HG03571 (cell line): Measurements from ENCODE around the gene CDC5L.

ENCODE experiments used
- ATAC-seq: cut with Tn5 transposase; IDR thresholded peaks from one replicate; pipeline ENCODE4 v1.9.1; 2021; ENCODE audit not compliant: unreplicated experiment

Gene CDC5L

DNA sequence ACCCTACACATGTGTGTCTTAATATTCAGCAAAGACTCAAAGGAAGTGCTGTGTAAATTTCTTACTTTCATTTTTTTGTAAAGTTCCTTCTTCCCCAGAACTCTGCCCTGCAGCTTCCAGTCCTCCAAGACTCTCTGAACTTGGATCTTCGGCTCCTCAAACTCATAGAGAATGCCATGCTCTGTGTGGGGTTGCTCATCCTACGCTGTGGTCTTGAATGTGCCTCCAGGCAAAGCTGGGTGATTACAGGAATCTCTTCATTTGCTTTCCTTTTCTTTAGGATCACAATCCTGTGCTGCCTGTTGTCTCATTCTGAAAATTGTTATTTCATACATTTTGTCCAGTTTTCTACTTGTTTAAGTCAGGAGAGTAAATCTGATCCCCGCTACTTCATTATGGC lies 14.5 kb upstream of the CDC5L start:
- ATAC-seq, result no peak

DNA sequence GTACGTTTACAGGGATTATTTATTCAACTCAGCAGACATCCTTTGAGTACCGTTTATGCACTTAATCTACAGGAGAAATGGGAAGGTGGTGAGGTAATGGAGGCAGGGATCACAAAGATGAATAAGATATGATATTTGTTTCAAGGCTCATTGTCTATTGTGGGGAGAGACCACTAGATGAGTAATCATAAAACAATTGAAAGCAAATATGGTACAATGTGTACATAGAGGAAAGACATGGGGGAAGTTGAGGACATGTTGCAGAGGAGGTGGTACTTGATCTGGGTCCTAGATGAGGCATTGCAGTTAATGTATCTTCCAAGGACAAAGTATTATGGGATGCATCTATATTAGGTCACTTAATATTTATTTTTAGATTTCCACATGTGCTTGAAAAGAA lies 13.7 kb upstream of the CDC5L start:
- ATAC-seq, result no peak

DNA sequence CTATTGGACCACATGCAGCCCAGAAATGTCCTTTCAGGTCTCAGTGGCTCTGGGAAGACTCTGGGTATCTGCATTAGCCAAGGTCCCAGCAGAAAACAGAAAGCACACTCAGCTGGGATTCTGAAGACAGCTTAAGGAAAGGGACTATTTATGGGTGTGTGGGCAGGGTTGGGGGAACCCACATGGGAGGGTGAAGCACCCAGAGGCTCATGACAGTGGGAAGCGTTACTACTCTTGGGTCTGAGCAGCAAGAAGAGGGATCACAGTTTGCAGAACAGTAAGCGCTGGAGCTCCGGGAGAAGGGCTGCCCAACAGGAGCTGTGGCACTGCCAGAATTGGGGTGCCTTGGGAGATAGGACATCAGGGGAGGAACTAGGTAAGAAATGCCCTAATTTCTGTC lies 12.4 kb upstream of the CDC5L start:
- no peak for ATAC-seq

DNA sequence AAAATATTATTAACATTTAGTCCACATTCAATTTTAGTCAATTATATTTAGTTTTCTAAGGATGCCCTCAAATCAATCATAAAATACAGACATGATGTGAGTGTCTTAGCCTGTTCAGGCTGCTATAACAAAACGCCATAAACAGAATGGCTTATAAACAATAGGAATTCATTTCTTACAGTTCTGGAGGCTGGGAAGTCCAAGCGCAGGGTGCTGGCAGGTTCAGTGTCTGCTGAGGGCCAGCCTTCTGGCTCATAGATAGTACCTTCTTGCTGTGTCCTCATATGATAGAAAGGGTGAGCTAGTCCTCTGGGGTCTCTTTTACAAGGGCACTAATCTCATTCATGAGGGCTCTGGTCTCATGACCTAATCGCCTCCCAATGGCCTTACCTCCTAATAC lies 10.0 kb upstream of the CDC5L start:
- no peak for ATAC-seq

DNA sequence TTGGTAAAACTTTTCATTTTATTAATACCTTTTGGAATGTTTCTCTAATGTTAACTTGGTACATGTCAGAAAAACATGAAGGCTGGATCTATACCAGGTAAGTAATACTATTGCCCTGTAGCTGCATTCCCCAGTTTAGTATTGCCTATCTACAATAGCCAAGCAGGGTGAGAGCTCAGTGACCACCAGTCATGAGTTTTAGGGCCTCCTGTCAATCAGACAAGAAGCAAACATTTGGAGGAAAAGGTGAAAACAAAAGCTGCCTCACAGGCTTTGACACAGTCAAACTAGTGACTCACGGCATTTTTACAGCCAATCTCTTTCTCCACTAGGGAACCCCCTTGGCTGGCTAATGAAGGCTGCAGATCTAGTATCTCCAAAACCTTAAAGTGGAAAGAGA lies 9.5 kb upstream of the CDC5L start:
- ATAC-seq, result no peak

DNA sequence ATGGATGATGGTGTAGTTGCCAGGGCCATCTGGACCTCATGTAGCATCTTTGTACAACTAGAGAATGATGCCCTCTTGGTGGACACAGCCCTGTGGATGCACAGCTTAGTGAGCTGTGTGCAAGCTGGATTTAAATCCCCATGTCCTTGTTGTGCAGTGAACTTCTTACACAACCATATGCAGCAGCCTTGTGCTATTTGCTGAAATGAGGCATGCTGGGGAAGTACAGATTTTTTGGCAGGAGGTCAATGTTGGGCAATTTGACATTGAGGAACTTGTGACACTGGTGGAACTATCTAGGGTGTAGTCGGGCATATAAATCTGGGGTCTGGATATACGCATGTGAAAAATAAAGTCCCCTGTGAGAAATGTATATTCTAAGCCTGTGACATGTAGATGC lies 5.8 kb upstream of the CDC5L start:
- no peak for ATAC-seq

DNA sequence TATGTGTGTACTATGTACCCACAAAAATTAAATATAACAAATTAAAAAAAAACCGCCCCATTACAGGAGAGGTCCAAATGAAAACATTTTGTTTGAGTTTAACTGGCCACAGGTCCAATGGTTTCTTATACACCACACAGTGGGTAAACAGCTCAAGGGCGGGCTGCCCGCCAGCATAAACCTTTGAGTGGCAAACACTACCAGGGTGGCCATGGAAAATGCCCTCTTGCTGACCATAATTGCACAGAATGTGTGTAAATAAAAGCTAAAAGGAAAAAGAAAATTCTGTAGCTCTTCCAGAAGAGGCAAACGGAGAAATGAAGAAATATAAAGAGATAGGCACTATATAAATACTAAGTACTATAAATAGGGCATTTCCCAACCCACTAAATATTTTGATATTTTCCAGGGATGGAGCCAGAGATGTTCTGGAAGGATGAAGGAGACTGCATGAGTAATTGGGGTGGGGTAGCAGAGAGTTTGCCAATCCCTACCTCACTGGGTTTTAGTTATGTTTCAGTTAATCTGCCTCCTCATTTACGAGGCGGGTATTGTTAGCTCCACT lies 1.1 kb upstream of the CDC5L start:
- ATAC-seq, result no peak

DNA sequence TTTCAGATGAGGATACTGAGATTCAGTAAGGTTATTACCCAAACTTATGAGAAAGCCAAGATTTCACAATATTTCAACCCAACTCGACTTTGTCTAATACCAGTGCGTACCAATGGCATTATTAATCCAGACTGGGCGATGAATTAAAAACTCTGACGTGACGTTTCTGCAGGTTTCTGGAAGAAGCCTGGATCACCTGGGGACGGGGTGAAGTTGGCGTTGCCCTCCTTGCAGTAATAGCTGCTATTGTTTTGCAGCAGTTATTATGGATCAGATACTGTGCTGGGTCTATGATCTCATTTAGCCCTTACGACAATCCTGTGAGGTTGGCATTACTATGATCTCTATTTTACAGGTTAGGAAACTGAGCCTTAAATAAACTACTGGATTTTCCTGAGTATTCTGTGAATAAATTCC lies 569 bp upstream of the CDC5L start:
- peak; percentile 2 for ATAC-seq

DNA sequence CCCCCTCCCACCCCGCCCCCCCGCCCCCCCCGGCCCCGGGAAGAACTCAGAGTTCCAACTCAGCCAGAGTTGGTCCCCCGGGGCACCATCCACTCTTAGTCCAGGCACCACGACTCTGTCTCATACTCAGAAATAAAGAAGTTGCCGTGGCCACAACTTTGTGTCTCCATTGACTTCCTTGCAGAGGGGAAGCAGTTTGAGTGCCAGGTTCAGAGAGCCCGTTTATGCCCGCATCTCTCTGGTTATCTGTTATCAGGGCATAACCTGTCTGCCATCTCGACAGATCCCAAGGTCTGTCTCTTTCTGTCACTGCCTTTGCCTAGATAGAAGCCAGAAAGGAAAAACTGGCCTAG lies 605 bp downstream of the CDC5L start:
- peak; percentile 12 for ATAC-seq

DNA sequence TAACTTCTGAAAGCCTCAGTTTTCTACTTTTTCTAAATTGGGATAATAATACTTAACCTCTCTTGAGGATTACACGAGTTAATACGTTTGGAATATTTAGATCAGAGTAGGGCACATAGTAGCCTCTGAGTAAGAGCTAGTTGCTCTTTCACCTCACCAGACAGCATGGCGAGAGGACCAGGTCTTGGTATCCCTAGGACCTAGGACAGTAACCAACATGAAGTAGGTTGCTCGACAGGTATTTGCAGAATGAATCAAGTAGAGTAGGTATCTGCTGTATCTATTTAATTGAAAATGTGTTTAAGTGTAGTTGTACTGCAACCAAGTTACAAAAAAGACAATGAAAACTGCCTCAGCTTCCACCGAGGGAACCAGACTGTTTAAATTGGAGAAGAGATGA lies 1.4 kb downstream of the CDC5L start:
- no peak for ATAC-seq

DNA sequence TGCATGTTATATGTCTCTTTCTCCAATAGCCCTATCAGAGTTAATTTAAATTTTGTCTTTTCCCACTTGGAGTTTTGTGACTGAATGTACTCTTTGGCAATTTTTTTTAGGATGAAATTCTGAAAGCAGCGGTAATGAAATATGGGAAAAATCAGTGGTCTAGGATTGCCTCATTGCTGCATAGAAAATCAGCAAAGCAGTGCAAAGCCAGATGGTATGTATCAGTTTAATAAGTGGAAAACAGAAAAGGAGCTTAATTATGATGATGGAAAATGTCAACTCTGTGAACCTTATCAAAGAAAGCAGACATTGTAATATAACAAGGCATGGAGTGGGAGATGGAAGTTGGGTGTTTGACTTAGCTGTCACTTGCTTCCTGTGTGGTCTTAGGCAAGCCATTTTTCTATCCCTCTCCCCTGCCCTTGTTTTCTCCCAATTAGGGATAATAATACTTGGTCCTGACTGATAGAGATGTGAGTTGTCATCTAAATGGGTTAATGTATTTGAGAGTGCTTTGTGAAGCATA lies 2.7 kb downstream of the CDC5L start:
- no peak for ATAC-seq

DNA sequence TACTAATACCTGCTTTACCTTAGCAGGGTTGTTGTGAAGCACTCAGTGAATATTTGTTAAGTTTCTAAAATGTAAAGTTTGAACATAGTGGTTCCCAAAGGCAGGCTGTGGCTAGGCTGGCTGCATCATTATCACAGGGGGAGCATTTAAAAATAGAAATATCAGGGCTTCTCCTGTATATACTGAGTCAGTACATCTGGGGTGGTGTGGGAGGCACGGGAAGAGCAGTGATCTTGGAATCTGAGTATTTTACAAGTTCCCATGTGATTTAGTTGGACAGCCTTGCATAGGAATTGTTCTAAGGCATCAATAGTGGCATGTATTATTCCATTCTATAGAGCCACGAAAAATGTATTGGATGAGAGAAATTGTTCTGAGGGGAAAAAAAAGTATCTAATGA lies 8.0 kb downstream of the CDC5L start:
- no peak for ATAC-seq

DNA sequence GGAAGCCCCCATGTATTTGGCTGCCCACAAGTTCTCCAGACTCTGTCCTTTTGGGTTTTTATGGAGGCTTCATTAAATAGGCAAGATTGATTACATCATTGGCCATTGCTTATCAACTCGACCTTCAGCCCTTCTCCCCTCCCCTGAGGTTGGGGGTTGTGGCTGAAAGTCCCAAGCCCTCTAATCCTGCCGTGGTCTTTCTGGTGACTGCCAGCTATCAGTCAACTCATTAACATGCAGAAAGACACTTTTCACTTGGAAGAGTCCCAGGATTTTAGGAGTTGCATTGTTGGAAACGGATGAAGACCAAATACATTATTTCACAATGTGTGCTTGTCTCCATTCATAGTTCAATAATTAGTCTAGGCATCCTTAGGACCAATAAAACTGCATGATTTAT lies 9.5 kb downstream of the CDC5L start:
- ATAC-seq, result no peak

DNA sequence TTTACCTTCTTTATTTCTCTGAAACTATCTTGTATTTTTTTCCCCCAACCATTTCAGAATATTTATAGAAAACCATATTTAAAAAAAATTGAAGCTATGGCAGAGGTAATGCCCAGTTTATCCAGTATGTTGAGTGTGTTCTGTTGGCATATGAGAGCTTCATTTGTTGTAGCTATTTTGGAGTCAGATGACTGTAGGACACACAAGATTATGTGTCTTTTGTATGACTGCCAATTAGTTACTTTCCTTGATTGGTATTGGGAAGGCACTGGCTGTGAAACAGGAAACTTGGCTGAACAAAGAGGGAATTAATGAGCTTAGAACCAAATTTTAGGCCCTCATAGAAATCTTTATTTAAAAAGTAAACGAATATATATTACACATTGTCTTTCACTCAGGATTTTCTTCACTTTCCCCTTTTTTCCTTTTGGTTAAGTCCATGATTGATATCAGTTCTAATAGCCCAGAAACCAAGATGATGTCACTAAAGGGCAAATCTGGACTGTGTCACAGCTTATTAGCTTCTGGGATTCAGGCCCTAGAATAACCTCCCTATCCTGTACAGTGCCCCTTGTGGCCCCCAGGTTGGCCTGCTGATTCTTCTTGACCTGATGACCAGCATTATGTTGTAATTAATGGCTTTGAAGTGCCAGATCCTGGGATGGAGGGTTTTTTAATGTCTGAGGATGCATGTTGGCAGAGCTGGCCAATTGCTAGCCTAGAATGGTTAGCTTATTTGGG lies 10.1 kb downstream of the CDC5L start:
- ATAC-seq, result no peak

DNA sequence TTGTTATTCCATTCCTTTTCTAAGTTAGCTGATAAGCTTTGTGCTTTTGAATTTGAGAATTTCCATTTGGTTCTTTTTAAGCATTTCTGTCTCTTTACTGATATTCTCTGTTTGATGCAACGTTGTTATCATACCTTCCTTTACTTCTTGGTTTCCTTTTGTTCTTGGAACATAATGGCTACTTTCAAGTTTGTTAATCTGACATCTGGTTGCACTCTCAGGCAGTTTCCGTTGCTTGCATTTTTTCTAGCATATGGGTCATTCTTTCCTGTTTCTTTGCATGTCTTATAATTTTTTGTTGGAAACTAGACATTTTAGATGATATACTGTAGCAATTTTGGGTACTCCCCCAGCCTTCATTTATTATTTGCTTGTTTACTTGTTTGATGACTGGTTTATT lies 12.5 kb downstream of the CDC5L start:
- ATAC-seq, result no peak

DNA sequence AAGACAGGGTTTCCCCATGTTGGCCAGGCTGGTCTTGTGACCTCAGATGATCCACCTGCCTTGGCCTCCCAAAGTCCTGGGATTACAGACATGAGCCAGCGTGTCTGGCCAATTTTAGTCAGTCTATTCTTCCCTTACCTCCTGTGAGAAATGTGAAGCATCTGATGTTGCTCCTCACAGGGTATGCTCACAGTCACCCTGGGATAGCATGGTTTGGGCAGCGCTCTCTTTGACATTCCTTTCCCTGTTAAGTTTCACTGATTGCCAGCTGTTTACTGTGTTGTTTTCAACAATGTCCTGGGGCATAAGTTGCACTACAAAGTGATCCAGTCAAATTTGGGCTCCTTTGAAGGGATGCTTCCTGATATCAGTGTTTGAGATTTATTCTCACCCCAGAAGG lies 13.1 kb downstream of the CDC5L start:
- ATAC-seq, result no peak

DNA sequence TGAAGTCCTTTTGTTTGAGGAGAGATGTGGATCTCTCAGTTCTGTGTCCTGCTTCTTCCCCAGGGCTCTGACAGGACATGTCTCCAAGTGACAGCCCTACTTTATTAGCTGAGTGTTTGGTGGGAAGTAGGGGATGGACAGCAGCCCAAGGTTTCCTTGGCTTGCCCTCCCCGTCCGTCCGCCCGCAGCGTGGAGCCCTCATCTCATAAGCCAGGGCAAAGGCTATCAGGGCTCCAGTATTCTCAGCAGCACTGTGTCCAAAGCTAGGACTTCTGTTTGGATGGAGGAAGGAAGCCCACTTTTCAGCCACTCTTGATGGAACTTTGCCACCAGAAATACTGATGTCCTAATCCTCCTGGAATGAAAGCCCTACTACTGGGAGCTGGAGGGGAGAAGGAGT lies 13.6 kb downstream of the CDC5L start:
- no peak for ATAC-seq

DNA sequence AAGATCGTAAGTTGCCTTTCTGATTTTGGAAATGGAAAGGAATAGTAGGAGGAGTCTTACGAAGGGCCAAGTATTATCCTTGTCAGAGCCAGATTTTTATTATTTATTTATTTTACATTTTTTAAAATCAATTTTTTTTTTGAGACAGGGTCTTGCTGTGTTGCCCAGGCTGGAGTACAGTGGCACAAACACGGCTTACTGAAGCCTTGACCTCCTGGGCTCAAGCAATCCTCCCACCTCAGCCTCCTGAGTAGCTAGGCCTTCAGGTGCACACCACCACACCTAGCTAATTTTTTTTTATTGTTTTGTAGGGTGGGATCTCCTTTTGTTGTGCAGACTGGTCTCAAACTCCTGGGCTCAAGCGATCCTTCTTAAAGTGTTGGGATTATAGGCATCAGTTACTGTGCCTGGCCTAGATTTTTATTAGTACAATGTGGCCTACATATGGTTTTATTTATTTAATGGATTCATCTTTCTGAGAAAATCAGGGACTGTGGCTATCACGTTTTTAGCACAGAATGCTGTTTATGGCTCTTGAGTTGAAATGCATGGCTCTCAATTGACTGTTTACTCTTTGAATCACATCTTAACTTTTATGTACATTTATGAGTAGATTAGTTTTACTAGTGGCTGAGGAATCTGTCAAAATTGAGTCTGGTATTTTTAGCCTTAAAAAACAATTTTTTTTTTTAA lies 16.7 kb downstream of the CDC5L start:
- ATAC-seq, result no peak

DNA sequence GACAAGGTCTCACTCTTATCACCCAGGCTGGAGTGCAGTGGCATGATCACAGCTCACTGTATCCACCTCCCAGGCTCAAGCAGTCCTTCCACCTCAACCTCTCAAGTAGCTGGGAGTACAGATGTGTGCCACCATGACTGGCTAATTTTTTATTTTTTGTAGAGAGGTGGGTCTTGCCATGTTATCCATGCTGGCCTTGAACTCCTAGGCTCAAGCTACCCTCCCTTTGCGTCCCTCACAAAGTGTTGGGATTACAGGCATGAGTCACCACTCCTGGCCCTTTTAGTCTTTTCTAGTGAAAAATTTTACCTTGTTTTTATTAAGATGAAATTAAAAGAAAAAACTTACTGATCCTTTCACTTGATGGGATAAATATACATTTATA lies 17.2 kb downstream of the CDC5L start:
- no peak for ATAC-seq

DNA sequence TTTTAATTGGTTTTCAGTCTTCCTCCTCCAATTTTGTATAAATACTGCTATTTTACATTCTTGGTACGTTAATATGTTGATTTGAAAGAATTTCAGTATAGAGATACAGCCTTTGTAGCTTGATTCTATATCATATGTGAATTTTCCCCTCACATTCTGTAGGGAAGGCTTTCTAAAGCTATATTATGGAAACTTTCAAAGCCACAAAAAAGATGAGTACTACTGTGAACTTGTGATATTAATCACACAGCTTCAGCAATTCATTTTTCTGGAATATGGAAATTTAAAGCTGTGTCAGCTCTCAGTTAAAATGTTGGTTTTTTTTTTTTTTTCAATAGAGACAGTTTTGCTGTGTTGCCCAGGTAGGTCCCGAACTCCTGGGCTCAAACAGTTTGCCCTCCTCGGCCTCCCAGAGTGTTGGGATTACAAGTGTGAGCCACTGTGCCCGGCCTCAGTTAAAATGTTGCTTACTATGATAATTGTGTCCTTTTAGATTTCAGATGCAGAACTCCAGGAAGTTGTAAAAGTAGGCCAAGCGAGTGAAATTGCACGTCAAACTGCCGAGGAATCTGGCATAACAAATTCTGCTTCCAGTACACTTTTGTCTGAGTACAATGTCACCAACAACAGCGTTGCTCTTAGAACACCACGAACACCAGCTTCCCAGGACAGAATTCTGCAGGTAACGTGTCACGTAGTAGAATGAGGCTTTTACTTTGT lies 20.6 kb downstream of the CDC5L start:
- ATAC-seq, result no peak

DNA sequence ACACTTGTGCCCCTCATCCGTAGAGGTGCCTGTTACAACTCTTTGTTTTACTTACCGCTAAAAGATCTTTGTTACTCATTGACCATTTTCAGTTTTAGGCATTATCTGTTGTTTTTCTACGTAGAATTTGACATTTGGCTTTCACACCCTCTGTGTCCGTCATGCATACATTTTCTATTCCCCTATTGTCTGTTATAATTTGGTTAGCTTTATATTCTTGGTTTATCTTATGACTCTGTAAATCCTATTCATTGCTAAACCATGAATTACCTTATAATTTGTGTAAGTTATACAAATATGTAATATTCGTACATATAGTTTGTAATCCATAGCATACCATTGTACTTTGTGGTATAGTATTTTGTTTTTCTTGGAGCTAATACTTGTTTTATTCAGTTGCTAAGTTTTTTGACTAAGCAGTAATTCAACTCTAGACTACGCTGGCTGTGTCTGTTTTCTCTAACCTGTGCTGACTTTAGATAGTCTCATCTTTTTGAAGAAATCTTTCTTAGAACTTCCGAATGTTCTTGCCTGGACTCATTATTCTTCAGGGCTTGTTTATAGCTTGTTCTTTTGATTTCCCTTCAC lies 21.8 kb downstream of the CDC5L start:
- ATAC-seq, result no peak
